ENCODE data around the gene INTS11. TPM values are rescaled to one million over a fixed set of nuclear protein-coding genes. Genes with fewer than 3 reads are reported as not detected.
A peak's percentile ranks its signal among the peaks of the same experiment; 100 is the strongest.

INTS11 gene
- total and polyA plus RNA-seq, 9 of the 15 experiments (the other 6 are each of a cell fraction or from before 2014, with no cell fraction given) = 3.6 to 183 (median 110) TPM

DNA sequence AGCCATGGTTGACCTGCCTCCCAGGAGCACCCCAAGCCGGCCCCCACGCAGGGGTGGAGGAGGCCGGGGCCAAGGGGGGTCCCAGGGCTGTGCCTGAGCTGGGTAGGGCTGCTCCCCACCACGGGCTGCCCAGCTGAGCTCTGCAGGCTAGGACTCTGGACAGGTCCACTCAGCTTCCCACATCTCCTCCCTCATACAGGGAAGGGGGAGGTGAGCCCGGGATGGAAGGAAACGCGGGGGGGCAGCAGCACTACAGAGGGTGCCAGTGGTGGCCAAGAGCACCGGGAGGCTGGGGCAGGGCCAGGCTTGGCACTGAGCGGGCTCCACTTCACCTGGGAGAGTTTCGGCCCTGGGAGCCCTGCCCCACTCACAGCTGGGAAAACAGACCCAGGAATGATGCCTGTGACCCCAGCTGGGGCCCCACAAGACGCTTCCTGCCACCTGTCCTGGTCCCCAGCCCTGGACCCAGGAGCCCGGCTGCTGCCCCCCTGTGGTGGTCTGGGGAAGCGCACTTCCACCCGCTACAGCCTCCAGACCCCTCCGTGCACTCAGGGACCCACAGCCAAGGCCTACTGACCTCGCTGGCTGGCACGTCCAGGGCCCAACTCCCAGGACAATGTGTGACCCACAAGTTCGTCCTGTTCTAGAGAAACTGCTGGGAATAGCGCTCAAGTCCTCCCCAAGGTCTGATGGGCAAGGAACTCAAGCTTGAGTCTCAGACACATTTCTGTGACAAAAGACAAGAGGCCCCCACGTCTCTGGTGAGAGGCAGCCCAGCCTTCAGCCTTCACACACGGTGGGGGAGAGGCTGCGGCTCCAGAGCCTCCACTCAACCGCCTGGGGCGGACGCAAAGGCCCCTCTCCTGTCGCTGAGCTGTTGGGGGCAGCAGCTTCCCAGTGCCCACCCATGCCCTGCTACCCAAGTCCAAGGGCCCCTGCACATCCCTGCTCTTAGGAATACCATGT is 47.6 kb upstream of the INTS11 start (continued):
- TF ChIP-seq CBX1 (IDR thresholded peaks at IDR 0.05; ENCODE audit: low read depth) (peak; percentile 55; the same call in 1 of the 2 replicates), U2AF1 (optimal IDR thresholded peaks at IDR 0.05; ENCODE audit: low read depth, low read length) (no peak), TAL1 (IDR thresholded peaks at IDR 0.05) (no peak), MYNN (IDR thresholded peaks at IDR 0.05) (0 out of 2 replicates have a peak, but pooled peaks have one; percentile 44), MYNN (CRISPR knock-in tag; IDR thresholded peaks at IDR 0.05) (no peak), HMGN3 (IDR thresholded peaks at IDR 0.05; ENCODE audit: borderline replicate concordance, extremely low read depth, insufficient read length, low read depth, low read length) (peak; percentile 36), ZNF253 (CRISPR knock-in tag; conservative IDR thresholded peaks at IDR 0.05) (no peak), GATAD2B (IDR thresholded peaks at IDR 0.05; ENCODE audit: borderline replicate concordance) (no peak), RNF2 (IDR thresholded peaks at IDR 0.05) (no peak), ZNF143 (CRISPR knock-in tag; IDR thresholded peaks at IDR 0.05) (no peak), NBN (IDR thresholded peaks at IDR 0.05; ENCODE audit: low read depth) (no peak), NFYB (IDR thresholded peaks at IDR 0.05; ENCODE audit: extremely low read depth, insufficient read length) (no peak), NEUROD1 (IDR thresholded peaks at IDR 0.05; ENCODE audit: borderline replicate concordance, low read depth, low read length, partially characterized antibody) (no peak)
- TF ChIP-seq, protein P1, sequence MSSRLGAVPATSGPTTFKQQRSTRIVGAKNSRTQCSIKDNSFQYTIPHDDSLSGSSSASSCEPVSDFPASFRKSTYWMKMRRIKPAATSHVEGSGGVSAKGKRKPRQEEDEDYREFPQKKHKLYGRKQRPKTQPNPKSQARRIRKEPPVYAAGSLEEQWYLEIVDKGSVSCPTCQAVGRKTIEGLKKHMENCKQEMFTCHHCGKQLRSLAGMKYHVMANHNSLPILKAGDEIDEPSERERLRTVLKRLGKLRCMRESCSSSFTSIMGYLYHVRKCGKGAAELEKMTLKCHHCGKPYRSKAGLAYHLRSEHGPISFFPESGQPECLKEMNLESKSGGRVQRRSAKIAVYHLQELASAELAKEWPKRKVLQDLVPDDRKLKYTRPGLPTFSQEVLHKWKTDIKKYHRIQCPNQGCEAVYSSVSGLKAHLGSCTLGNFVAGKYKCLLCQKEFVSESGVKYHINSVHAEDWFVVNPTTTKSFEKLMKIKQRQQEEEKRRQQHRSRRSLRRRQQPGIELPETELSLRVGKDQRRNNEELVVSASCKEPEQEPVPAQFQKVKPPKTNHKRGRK (tag; IDR thresholded peaks at IDR 0.05) = no peak
- TF ChIP-seq, protein P2, sequence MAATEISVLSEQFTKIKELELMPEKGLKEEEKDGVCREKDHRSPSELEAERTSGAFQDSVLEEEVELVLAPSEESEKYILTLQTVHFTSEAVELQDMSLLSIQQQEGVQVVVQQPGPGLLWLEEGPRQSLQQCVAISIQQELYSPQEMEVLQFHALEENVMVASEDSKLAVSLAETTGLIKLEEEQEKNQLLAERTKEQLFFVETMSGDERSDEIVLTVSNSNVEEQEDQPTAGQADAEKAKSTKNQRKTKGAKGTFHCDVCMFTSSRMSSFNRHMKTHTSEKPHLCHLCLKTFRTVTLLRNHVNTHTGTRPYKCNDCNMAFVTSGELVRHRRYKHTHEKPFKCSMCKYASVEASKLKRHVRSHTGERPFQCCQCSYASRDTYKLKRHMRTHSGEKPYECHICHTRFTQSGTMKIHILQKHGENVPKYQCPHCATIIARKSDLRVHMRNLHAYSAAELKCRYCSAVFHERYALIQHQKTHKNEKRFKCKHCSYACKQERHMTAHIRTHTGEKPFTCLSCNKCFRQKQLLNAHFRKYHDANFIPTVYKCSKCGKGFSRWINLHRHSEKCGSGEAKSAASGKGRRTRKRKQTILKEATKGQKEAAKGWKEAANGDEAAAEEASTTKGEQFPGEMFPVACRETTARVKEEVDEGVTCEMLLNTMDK (IDR thresholded peaks at IDR 0.05; ENCODE audit: borderline replicate concordance, insufficient read depth, low read depth, low read length, poor library complexity, severe bottlenecking) = peak; percentile 94
- TF ChIP-seq, protein P3, sequence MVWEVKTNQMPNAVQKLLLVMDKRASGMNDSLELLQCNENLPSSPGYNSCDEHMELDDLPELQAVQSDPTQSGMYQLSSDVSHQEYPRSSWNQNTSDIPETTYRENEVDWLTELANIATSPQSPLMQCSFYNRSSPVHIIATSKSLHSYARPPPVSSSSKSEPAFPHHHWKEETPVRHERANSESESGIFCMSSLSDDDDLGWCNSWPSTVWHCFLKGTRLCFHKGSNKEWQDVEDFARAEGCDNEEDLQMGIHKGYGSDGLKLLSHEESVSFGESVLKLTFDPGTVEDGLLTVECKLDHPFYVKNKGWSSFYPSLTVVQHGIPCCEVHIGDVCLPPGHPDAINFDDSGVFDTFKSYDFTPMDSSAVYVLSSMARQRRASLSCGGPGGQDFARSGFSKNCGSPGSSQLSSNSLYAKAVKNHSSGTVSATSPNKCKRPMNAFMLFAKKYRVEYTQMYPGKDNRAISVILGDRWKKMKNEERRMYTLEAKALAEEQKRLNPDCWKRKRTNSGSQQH (CRISPR knock-in tag; IDR thresholded peaks at IDR 0.05) = peak; percentile 2; the same call in 1 of the 2 replicates
- TF ChIP-seq, protein P4, sequence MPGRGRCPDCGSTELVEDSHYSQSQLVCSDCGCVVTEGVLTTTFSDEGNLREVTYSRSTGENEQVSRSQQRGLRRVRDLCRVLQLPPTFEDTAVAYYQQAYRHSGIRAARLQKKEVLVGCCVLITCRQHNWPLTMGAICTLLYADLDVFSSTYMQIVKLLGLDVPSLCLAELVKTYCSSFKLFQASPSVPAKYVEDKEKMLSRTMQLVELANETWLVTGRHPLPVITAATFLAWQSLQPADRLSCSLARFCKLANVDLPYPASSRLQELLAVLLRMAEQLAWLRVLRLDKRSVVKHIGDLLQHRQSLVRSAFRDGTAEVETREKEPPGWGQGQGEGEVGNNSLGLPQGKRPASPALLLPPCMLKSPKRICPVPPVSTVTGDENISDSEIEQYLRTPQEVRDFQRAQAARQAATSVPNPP (IDR thresholded peaks at IDR 0.05; ENCODE audit: borderline replicate concordance, insufficient read depth, insufficient read length) = no peak

Measured in K562 (cell line).